Activated naive CD4-positive, alpha-beta T cell treated with anti-CD3 and anti-CD28 coated beads for 36 hours (primary cell): ENCODE results near the gene PRX. TPM values are rescaled to one million over a fixed set of nuclear protein-coding genes. Genes with fewer than 3 reads are reported as not detected.
"Not testable (repeated sequence)": the region's sequence is repeated elsewhere in the genome, so short reads cannot be mapped to it uniquely, and the experiment has no call there.

Experiments used
- CTCF ChIA-PET: fragments of 350-600 bp; sonication (Branson Sonifier 250); formaldehyde crosslinking; loops from one replicate; lab custom pipeline; 2021; ENCODE audit warnings: antibody characterized with exemption; lab: Charles Lee
- DNase-seq: peaks from one replicate; pipeline ENCODE4 v3.0.0-alpha.2; 2020
- H3K27ac Mint-ChIP-seq: one replicate; pipeline ENCODE4 v1.8.0; 2021; ENCODE audit warnings: mild to moderate bottlenecking, mixed read lengths
- H3K27me3 Mint-ChIP-seq: one replicate; pipeline ENCODE4 v1.8.0; 2021; ENCODE audit warnings: low read depth, mixed read lengths
- H3K36me3 Mint-ChIP-seq: one replicate; pipeline ENCODE4 v1.8.0; 2021; ENCODE audit warnings: low read depth, mixed read lengths
- H3K4me1 Mint-ChIP-seq: one replicate; pipeline ENCODE4 v1.8.0; 2021; ENCODE audit warnings: low read depth, mixed read lengths
- H3K4me3 Mint-ChIP-seq: one replicate; pipeline ENCODE4 v1.8.0; 2021; ENCODE audit warnings: mild to moderate bottlenecking, moderate library complexity, mixed read lengths
- H3K9me3 Mint-ChIP-seq: one replicate; pipeline ENCODE4 v1.8.0; 2021; ENCODE audit warnings: mixed read lengths
- intact Hi-C: fragments of 100-400 bp; cut with micrococcal nuclease; formaldehyde crosslinking; loops from one replicate; pipeline ENCODE4 v1.15.1; 2023
- total RNA-seq, 2 experiments: library from RNA; stranded (reverse); gene quantifications; one replicate each; pipeline ENCODE4 v1.2.3, GENCODE V29; 2021

PRX gene
- total RNA-seq, 2 experiments from 2014 or later, result 1.5 TPM

- H3K36me3 Mint-ChIP-seq, H3K27ac Mint-ChIP-seq, H3K9me3 Mint-ChIP-seq, H3K27me3 Mint-ChIP-seq, H3K4me3 Mint-ChIP-seq, DNase-seq: not testable (repeated sequence)
- CTCF ChIA-PET, result interaction anchor here (3.0 kb wide), 1 partner anchor 12 kb away, joined by 15 read pairs; no protein-coding TSS in a partner anchor
- H3K4me1 Mint-ChIP-seq, result peaks cover 10% of the 10 kb centered on the region
- intact Hi-C loops, result loop anchor here (1.0 kb wide), 2 partner anchors 7 to 11 kb away; partner anchors contain the start of gene SERTAD1
These were observed 19.6 kb upstream of the PRX start for GRCh38 chr19:40432760-40433159.

GRCh38 chr19:40431698-40432097, 18.5 kb upstream of the PRX start:
- Mint-ChIP-seq H3K4me1 (peaks cover 10% of the 10 kb centered on the region), H3K9me3 (no peaks in the 10 kb centered on the region), H3K27me3 (no peaks in the 10 kb centered on the region), H3K36me3 (no peaks in the 10 kb centered on the region), H3K4me3 (no peak overlapping the region), H3K27ac (no peak overlapping the region)
- CTCF ChIA-PET, result interaction anchor here (0.7 kb wide), 1 partner anchor 9 kb away, joined by 4 read pairs; no protein-coding TSS in a partner anchor
- intact Hi-C loops, result no loop called here
- no peak for DNase-seq

GRCh38 chr19:40430242-40430641, 17.1 kb upstream of the PRX start:
- H3K36me3 Mint-ChIP-seq, H3K9me3 Mint-ChIP-seq, DNase-seq, H3K27me3 Mint-ChIP-seq, intact Hi-C loops, H3K4me3 Mint-ChIP-seq, H3K27ac Mint-ChIP-seq: not testable (repeated sequence)
- H3K4me1 Mint-ChIP-seq, result peaks cover 13% of the 10 kb centered on the region
- CTCF ChIA-PET, result interaction anchor here (0.6 kb wide), 2 partner anchors 84 to 695 kb away, joined by 4 read pairs; no protein-coding TSS in a partner anchor

- CTCF ChIA-PET, H3K9me3 Mint-ChIP-seq, DNase-seq, H3K36me3 Mint-ChIP-seq, H3K27ac Mint-ChIP-seq, H3K27me3 Mint-ChIP-seq, H3K4me3 Mint-ChIP-seq: not testable (repeated sequence)
- intact Hi-C loops, result loop anchor here (5.0 kb wide), 2 partner anchors 289 to 1026 kb away; partner anchors contain the start of genes COQ8B and ITPKC
- peaks cover 17% of the 10 kb centered on the region for H3K4me1 Mint-ChIP-seq
These were observed 15.0 kb upstream of the PRX start for GRCh38 chr19:40428197-40428596.

- CTCF ChIA-PET, result interaction anchor here (1.0 to 1.7 kb wide), 5 partner anchors 13 to 96 kb away, joined by 3 to 7 read pairs (median 5); no protein-coding TSS in a partner anchor
- H3K27me3 Mint-ChIP-seq, result no peaks in the 10 kb centered on the region
- intact Hi-C loops, result loop anchor here (1.0 to 5.0 kb wide), 9 partner anchors 8 to 1023 kb away; partner anchors contain the start of genes AKT2, BLVRB, C19orf47 and COQ8B
- peaks cover 21% of the 10 kb centered on the region for H3K4me1 Mint-ChIP-seq
- peaks cover 12% of the 10 kb centered on the region for H3K36me3 Mint-ChIP-seq
- H3K9me3 Mint-ChIP-seq, result no peaks in the 10 kb centered on the region
- peak within 1 kb of the TSS; percentile 97 for H3K27ac Mint-ChIP-seq
- peak; percentile 100 for DNase-seq
- peak within 1 kb of the TSS; percentile 89 for H3K4me3 Mint-ChIP-seq
These were observed 12.5 kb upstream of the PRX start, which contains the start of gene SERTAD1 for GRCh38 chr19:40425450-40426287. Gene SERTAD1, minus strand, starts transcription at chr19:40425992. Its CDS starts 2,446 bp downstream, at chr19:40423546.

GRCh38 chr19:40424637-40425449, 11.7 kb upstream of the PRX start:
- H3K27ac Mint-ChIP-seq, result peak overlapping the region; percentile 97

GRCh38 chr19:40423938-40424337, 10.8 kb upstream of the PRX start:
- CTCF ChIA-PET, result interaction anchor here (0.6 to 1.2 kb wide), 4 partner anchors 14 to 227 kb away, joined by 3 to 4 read pairs (median 3); no protein-coding TSS in a partner anchor
- DNase-seq, result no peak
- peaks cover 12% of the 10 kb centered on the region for H3K36me3 Mint-ChIP-seq
- H3K27ac Mint-ChIP-seq, result peak overlapping the region; percentile 75
- H3K27me3 Mint-ChIP-seq, result no peaks in the 10 kb centered on the region
- peak overlapping the region; percentile 30 for H3K4me3 Mint-ChIP-seq
- intact Hi-C loops, result loop anchor here (2.0 kb wide), 2 partner anchors 139 to 191 kb away; partner anchors contain the start of gene AKT2
- peaks cover 22% of the 10 kb centered on the region for H3K4me1 Mint-ChIP-seq
- H3K9me3 Mint-ChIP-seq, result no peaks in the 10 kb centered on the region

More at GRCh38 chr19:40424637-40425449, 11.7 kb upstream of the PRX start:
- no peaks in the 10 kb centered on the region for H3K9me3 Mint-ChIP-seq
- DNase-seq, result peak; percentile 35
- CTCF ChIA-PET, result interaction anchor here (0.6 to 1.2 kb wide), 4 partner anchors 11 to 227 kb away, joined by 3 to 6 read pairs (median 4); no protein-coding TSS in a partner anchor
- intact Hi-C loops, result loop anchor here (1.0 to 5.0 kb wide), 9 partner anchors 8 to 1023 kb away; partner anchors contain the start of genes AKT2, BLVRB, C19orf47 and COQ8B
- peak overlapping the region; percentile 89 for H3K4me3 Mint-ChIP-seq
- H3K4me1 Mint-ChIP-seq, result peaks cover 22% of the 10 kb centered on the region
- H3K27me3 Mint-ChIP-seq, result no peaks in the 10 kb centered on the region
- peaks cover 12% of the 10 kb centered on the region for H3K36me3 Mint-ChIP-seq

GRCh38 chr19:40422748-40423566, 9.8 kb upstream of the PRX start:
- intact Hi-C loops, result no loop called here
- H3K9me3 Mint-ChIP-seq, result no peaks in the 10 kb centered on the region
- peaks cover 12% of the 10 kb centered on the region for H3K36me3 Mint-ChIP-seq
- peaks cover 22% of the 10 kb centered on the region for H3K4me1 Mint-ChIP-seq
- H3K27ac Mint-ChIP-seq, result peak overlapping the region; percentile 94
- peak overlapping the region; percentile 86 for H3K4me3 Mint-ChIP-seq
- H3K27me3 Mint-ChIP-seq, result no peaks in the 10 kb centered on the region
- CTCF ChIA-PET, result interaction anchor here (1.2 kb wide), 1 partner anchor 15 kb away, joined by 3 read pairs; no protein-coding TSS in a partner anchor
- no peak for DNase-seq

GRCh38 chr19:40421993-40422747, 9.0 kb upstream of the PRX start:
- Mint-ChIP-seq H3K36me3 (peaks cover 12% of the 10 kb centered on the region), H3K9me3 (no peaks in the 10 kb centered on the region), H3K4me1 (peaks cover 27% of the 10 kb centered on the region), H3K27ac (peak overlapping the region; percentile 94), H3K4me3 (peak overlapping the region; percentile 86), H3K27me3 (no peaks in the 10 kb centered on the region)
- intact Hi-C loops, result loop anchor here (1.0 kb wide), 2 partner anchors 22 to 44 kb away; partner anchors contain the start of gene SERTAD3
- CTCF ChIA-PET, result interaction anchor here (0.6 to 2.8 kb wide), 6 partner anchors 12 to 21 kb away, joined by 4 to 15 read pairs (median 8); no protein-coding TSS in a partner anchor
- no peak for DNase-seq
